GM19467 (cell line): ENCODE measurements around the gene DPP7.
A peak's percentile ranks its signal among the peaks of the same experiment; 100 is the strongest.

ENCODE experiments used
- ATAC-seq: cut with Tn5 transposase; IDR thresholded peaks from one replicate; pipeline ENCODE4 v1.9.1; 2021; ENCODE audit warnings: mild to moderate bottlenecking, moderate library complexity; ENCODE audit not compliant: unreplicated experiment

Gene DPP7

GRCh38 chr9:137095664-137096517, 18.6 kb downstream of the DPP7 start:
- ATAC-seq: peak; percentile 79

- ATAC-seq: no peak
Observed at GRCh38 chr9:137089232-137089947, 25.1 kb downstream of the DPP7 start.

GRCh38 chr9:137088121-137088520, 26.4 kb downstream of the DPP7 start:
- ATAC-seq: no peak

- no peak for ATAC-seq
Observed at GRCh38 chr9:137087409-137087925, 27.1 kb downstream of the DPP7 start.

GRCh38 chr9:137086531-137087408, 27.8 kb downstream of the DPP7 start, which contains the start of gene MAN1B1:
Gene MAN1B1 (plus strand): TSS chr9:137086985. CDS start chr9:137087000, 15 bp downstream.
- ATAC-seq: peak; percentile 82

GRCh38 chr9:137085920-137086530, 28.5 kb downstream of the DPP7 start:
- peak; percentile 9 for ATAC-seq

- ATAC-seq: no peak
Observed at GRCh38 chr9:137084526-137084925, 30.0 kb downstream of the DPP7 start.

- ATAC-seq: no peak
Observed at GRCh38 chr9:137083394-137084004, 31.0 kb downstream of the DPP7 start.

GRCh38 chr9:137082925-137083290, 31.6 kb downstream of the DPP7 start:
- no peak for ATAC-seq

- no peak for ATAC-seq
Observed at GRCh38 chr9:137082222-137082924, 32.2 kb downstream of the DPP7 start.

GRCh38 chr9:137080260-137081122, 34.0 kb downstream of the DPP7 start:
- ATAC-seq: no peak

GRCh38 chr9:137079401-137079787, 35.1 kb downstream of the DPP7 start:
- no peak for ATAC-seq

- no peak for ATAC-seq
Observed at GRCh38 chr9:137078701-137079400, 35.7 kb downstream of the DPP7 start.

- peak; percentile 4 for ATAC-seq
Observed at GRCh38 chr9:137077758-137078693, 36.5 kb downstream of the DPP7 start.

GRCh38 chr9:137077010-137077747, 37.4 kb downstream of the DPP7 start, which contains the start of gene UAP1L1:
Gene UAP1L1 (plus strand): TSS chr9:137077517. CDS start chr9:137077533, 16 bp downstream.
- peak; percentile 40 for ATAC-seq

GRCh38 chr9:137076636-137077009, 37.9 kb downstream of the DPP7 start:
- ATAC-seq: no peak
